ENCODE results near the gene REELD1.

GRCh38 chr4:146179784-146180370, 34.5 kb upstream of the REELD1 start:
- no peak for TF ChIP-seq EZH2phosphoT487 (IDR thresholded peaks at IDR 0.05; ENCODE audit: insufficient read depth, low read depth)
- no peak for TF ChIP-seq EZH2 (IDR thresholded peaks at IDR 0.05; ENCODE audit: insufficient read depth, poor library complexity, severe bottlenecking)

All from GM23248 (cell line).